T47D (cell line): Measurements from ENCODE around the gene ZNRF3.
A peak's percentile ranks its signal among the peaks of the same experiment; 100 is the strongest.
"Not testable (repeated sequence)": the region's sequence is repeated elsewhere in the genome, so short reads cannot be mapped to it uniquely, and the experiment has no call there.

Experiments used
- DNase-seq, 2 experiments: peaks; one replicate each; pipeline versions ENCODE4 v3.0.0 to v3.0.0-alpha.2; 2011 to 2012; ENCODE audit warnings: low read depth in 1 of 2, low spot score in 1 of 2
- JUND ChIP-seq: IDR thresholded peaks from 2 replicates; pipeline ENCODE4 v1.6.1; 2012; ENCODE audit warnings: low read depth
- in situ Hi-C: cut with HindIII; loops from 2 replicates; pipeline ENCODE4 v1.10.0; 2016; ENCODE audit warnings: low sequenced_read_pairs, low pct_unique_long_range_greater_than_20kb

Gene ZNRF3

GRCh38 chr22:28995551-28995950 lies 112.2 kb downstream of the ZNRF3 start:
- no peak for TF ChIP-seq JUND
- in situ Hi-C loops, result no loop called here
- DNase-seq, result no peak

- TF ChIP-seq JUND, result no peak
- in situ Hi-C loops, result no loop called here
- DNase-seq, result no peak
These were observed 114.0 kb downstream of the ZNRF3 start for GRCh38 chr22:28997342-28997741.

- no peak for TF ChIP-seq JUND
- in situ Hi-C loops, result no loop called here
- DNase-seq, result no peak
These were observed 115.3 kb downstream of the ZNRF3 start for GRCh38 chr22:28998681-28999080.

- DNase-seq, result no peak
- in situ Hi-C loops, result no loop called here
- TF ChIP-seq JUND, result no peak
These were observed 116.1 kb downstream of the ZNRF3 start for GRCh38 chr22:28999510-28999909.

GRCh38 chr22:28999919-29000556 lies 116.7 kb downstream of the ZNRF3 start:
- in situ Hi-C loops, result no loop called here
- no peak for DNase-seq
- no peak for TF ChIP-seq JUND

GRCh38 chr22:29000641-29001040 lies 117.3 kb downstream of the ZNRF3 start:
- in situ Hi-C loops, result no loop called here
- no peak for DNase-seq
- no peak for TF ChIP-seq JUND

- in situ Hi-C loops, result no loop called here
- no peak for DNase-seq
- no peak for TF ChIP-seq JUND
These were observed 119.2 kb downstream of the ZNRF3 start for GRCh38 chr22:29002603-29003002.

GRCh38 chr22:29003552-29003951 lies 120.2 kb downstream of the ZNRF3 start:
- DNase-seq, result no peak
- no peak for TF ChIP-seq JUND
- in situ Hi-C loops, result no loop called here

- in situ Hi-C loops, result no loop called here
- TF ChIP-seq JUND, result no peak
- peak; percentile 43 to 58 for DNase-seq
These were observed 120.7 kb downstream of the ZNRF3 start for GRCh38 chr22:29003975-29004646.

- in situ Hi-C loops, result no loop called here
These were observed 121.4 kb downstream of the ZNRF3 start for GRCh38 chr22:29004647-29005371.

GRCh38 chr22:29005754-29006153 lies 122.4 kb downstream of the ZNRF3 start:
- in situ Hi-C loops, DNase-seq: not testable (repeated sequence)

More at GRCh38 chr22:29004647-29005371, 121.4 kb downstream of the ZNRF3 start:
- TF ChIP-seq JUND, result no peak
- DNase-seq, result no peak

GRCh38 chr22:29006346-29006745 lies 123.0 kb downstream of the ZNRF3 start:
- TF ChIP-seq JUND, result no peak
- no peak for DNase-seq
- in situ Hi-C loops, result no loop called here

- TF ChIP-seq JUND, result no peak
- in situ Hi-C loops, result no loop called here
- no peak for DNase-seq
These were observed 125.8 kb downstream of the ZNRF3 start for GRCh38 chr22:29009148-29009547.
